Left ventricle myocardium inferior (tissue), 1 donor: ENCODE measurements around the gene SPATA2. TPM values are rescaled to one million over a fixed set of nuclear protein-coding genes. Genes with fewer than 3 reads are reported as not detected.

Experiments used
- DNase-seq: peaks from one replicate; pipeline ENCODE4 v3.0.0-alpha.2; 2020
- H3K27ac ChIP-seq: fragments of 200-600 bp; replicated peaks from 2 replicates; pipeline ENCODE4 v1.8.0; 2021
- H3K27me3 ChIP-seq: fragments of 200-600 bp; 2 replicates; pipeline ENCODE4 v1.8.0; 2021; ENCODE audit warnings: low read depth
- H3K36me3 ChIP-seq: fragments of 200-600 bp; 2 replicates; pipeline ENCODE4 v1.8.0; 2021
- H3K4me1 ChIP-seq: fragments of 200-600 bp; 2 replicates; pipeline ENCODE4 v1.8.0; 2021
- H3K4me3 ChIP-seq: fragments of 200-600 bp; 2 replicates; pipeline ENCODE4 v1.8.0; 2021; ENCODE audit warnings: mild to moderate bottlenecking, moderate library complexity
- H3K9me3 ChIP-seq: fragments of 200-600 bp; replicated peaks from 2 replicates; pipeline ENCODE4 v1.8.0; 2021
- CTCF ChIP-seq: fragments of 200-600 bp; IDR thresholded peaks from 2 replicates; pipeline ENCODE4 v1.8.0; 2021; ENCODE audit warnings: antibody characterized with exemption, mild to moderate bottlenecking, borderline replicate concordance
- intact Hi-C: fragments of 100-400 bp; cut with micrococcal nuclease; formaldehyde crosslinking; loops from one replicate; pipeline ENCODE4 v1.11.0; 2022
- total RNA-seq: library from RNA; stranded (reverse); fragmentation: NEBNext Ultra II Directional; extraction: Animal tissue kit (Norgen Biotek cat#: 25700); gene quantifications from one replicate; pipeline ENCODE4 v1.2.1, GENCODE V29; 2021
- donor health status: DM: no; HTN: yes; CAD: no; lungs with severe emphysema.

SPATA2 gene
- total RNA-seq, 1 donor from 2014 or later: 7.6 TPM

GRCh38 chr20:49877386-49877921 is 37.9 kb downstream of the SPATA2 start:
- no peak for DNase-seq
- Histone ChIP-seq H3K27ac (no peak overlapping the region), H3K4me1 (peaks cover 15% of the 10 kb centered on the region), H3K27me3 (no peaks in the 10 kb centered on the region), H3K4me3 (no peak overlapping the region), H3K9me3 (no peaks in the 10 kb centered on the region), H3K36me3 (peaks cover 56% of the 10 kb centered on the region)
- intact Hi-C loops: no loop called here
- no peak for TF ChIP-seq CTCF

GRCh38 chr20:49874696-49875095 is 40.6 kb downstream of the SPATA2 start:
- no peak overlapping the region for H3K4me3 ChIP-seq
- H3K36me3 ChIP-seq: peaks cover 43% of the 10 kb centered on the region
- no peak overlapping the region for H3K27ac ChIP-seq
- no peak for TF ChIP-seq CTCF
- no peak for DNase-seq
- no peaks in the 10 kb centered on the region for H3K27me3 ChIP-seq
- peaks cover 6% of the 10 kb centered on the region for H3K4me1 ChIP-seq
- intact Hi-C loops: no loop called here
- H3K9me3 ChIP-seq: no peaks in the 10 kb centered on the region

- intact Hi-C loops: no loop called here
- no peak for DNase-seq
- no peak overlapping the region for H3K27ac ChIP-seq
- H3K27me3 ChIP-seq: no peaks in the 10 kb centered on the region
- H3K4me3 ChIP-seq: no peak overlapping the region
- peaks cover 6% of the 10 kb centered on the region for H3K4me1 ChIP-seq
- no peaks in the 10 kb centered on the region for H3K9me3 ChIP-seq
- H3K36me3 ChIP-seq: peaks cover 36% of the 10 kb centered on the region
- TF ChIP-seq CTCF: no peak
Observed at GRCh38 chr20:49872056-49872455, 43.3 kb downstream of the SPATA2 start.

GRCh38 chr20:49871391-49871948 is 43.9 kb downstream of the SPATA2 start:
- no peaks in the 10 kb centered on the region for H3K9me3 ChIP-seq
- intact Hi-C loops: no loop called here
- DNase-seq: no peak
- no peak overlapping the region for H3K27ac ChIP-seq
- no peak for TF ChIP-seq CTCF
- no peaks in the 10 kb centered on the region for H3K27me3 ChIP-seq
- H3K4me3 ChIP-seq: no peak overlapping the region
- H3K4me1 ChIP-seq: peaks cover 5% of the 10 kb centered on the region
- peaks cover 35% of the 10 kb centered on the region for H3K36me3 ChIP-seq

GRCh38 chr20:49870261-49870660 is 45.1 kb downstream of the SPATA2 start:
- H3K4me3 ChIP-seq: no peak overlapping the region
- H3K27ac ChIP-seq: no peak overlapping the region
- no peak for DNase-seq
- no peaks in the 10 kb centered on the region for H3K9me3 ChIP-seq
- intact Hi-C loops: no loop called here
- H3K27me3 ChIP-seq: no peaks in the 10 kb centered on the region
- H3K36me3 ChIP-seq: peaks cover 40% of the 10 kb centered on the region
- no peaks in the 10 kb centered on the region for H3K4me1 ChIP-seq
- no peak for TF ChIP-seq CTCF
